Measurements from ENCODE around the gene DARS1. TPM values are rescaled to one million over a fixed set of nuclear protein-coding genes. Genes with fewer than 3 reads are reported as not detected.

DARS1 gene
- total RNA-seq, 3 donors from 2014 or later, result 29.6 to 71.1 (median 40.3) TPM

DNA sequence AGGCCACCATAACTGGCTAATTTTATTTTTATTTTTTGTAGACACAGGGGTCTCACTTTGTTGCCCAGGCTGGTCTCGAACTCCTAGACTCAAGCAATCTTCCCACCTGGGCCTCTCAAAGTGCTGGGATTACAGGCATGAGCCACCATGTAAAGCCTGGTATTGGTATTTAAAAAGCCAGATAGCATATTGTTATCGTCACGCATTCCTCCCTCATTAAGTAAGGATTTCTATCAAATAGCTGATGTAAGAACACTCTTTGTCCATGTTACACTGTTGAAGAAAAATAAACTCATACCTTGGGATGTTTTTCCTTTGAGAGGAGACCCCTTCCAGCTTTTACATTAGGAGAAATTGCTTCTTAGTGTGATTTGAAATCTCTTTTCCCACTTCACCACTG, 39.2 kb upstream of the DARS1 start:
- ATAC-seq, result no peak

DNA sequence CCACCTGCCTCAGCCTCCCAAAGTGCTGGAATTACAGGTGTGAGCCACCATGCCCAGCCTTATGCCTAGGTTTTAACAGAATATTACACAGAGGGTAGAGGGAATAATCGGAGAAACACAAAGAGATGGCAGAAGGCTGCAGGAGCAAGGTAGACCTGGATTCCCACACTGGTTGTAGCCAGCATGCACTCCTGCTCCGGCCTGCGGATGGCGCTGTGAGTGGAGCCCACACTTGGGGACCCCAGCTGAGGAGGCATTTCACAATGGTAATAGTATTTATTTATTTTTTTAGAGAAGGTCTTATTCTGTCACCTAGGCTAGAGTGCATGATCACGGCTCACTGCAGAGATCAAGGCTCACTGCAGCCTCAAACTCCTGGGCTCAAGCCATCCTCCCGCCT, 38.8 kb upstream of the DARS1 start:
- Histone ChIP-seq H3K4me3 (no peak overlapping the region), H3K36me3 (ENCODE audit: low read depth) (no peaks in the 10 kb centered on the region), H3K9me3 (no peaks in the 10 kb centered on the region), H3K4me1 (ENCODE audit: low read depth) (peaks cover 5% of the 10 kb centered on the region)
- DNase-seq (no peak), ATAC-seq (no peak)
- intact Hi-C loops (cut with DNase I, micrococcal nuclease), result no loop called here
- TF ChIP-seq, protein P1, sequence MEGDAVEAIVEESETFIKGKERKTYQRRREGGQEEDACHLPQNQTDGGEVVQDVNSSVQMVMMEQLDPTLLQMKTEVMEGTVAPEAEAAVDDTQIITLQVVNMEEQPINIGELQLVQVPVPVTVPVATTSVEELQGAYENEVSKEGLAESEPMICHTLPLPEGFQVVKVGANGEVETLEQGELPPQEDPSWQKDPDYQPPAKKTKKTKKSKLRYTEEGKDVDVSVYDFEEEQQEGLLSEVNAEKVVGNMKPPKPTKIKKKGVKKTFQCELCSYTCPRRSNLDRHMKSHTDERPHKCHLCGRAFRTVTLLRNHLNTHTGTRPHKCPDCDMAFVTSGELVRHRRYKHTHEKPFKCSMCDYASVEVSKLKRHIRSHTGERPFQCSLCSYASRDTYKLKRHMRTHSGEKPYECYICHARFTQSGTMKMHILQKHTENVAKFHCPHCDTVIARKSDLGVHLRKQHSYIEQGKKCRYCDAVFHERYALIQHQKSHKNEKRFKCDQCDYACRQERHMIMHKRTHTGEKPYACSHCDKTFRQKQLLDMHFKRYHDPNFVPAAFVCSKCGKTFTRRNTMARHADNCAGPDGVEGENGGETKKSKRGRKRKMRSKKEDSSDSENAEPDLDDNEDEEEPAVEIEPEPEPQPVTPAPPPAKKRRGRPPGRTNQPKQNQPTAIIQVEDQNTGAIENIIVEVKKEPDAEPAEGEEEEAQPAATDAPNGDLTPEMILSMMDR (IDR thresholded peaks at IDR 0.05), result no peak

More for the DNA sequence above, 39.2 kb upstream of the DARS1 start:
- no peak for DNase-seq
- Histone ChIP-seq H3K9me3 (no peaks in the 10 kb centered on the region), H3K4me1 (ENCODE audit: low read depth) (peaks cover 5% of the 10 kb centered on the region), H3K36me3 (ENCODE audit: low read depth) (no peaks in the 10 kb centered on the region), H3K4me3 (no peak overlapping the region)
- intact Hi-C loops (cut with DNase I, micrococcal nuclease), result no loop called here
- TF ChIP-seq, protein P1 (IDR thresholded peaks at IDR 0.05), result no peak

DNA sequence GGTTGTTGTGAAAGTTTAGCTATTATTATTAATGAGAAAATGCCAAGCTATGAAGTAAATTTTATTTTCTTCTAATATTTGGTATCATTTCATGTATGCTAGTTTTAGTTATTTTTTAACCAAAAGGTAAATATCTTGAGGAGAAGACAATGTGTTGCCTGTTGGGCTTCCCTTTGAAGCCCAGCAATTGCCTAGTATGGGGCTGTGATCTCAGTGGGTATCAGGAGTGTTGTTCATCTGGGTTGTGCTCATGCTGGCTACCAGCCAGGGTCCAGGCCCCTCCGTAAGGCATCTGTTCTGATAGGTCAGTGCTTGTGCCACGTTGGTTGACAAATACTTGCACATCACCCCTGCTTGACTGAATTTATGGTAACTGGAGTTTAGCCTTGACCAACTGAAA, 38.0 kb upstream of the DARS1 start:
- DNase-seq (no peak), ATAC-seq (no peak)
- H3K36me3 ChIP-seq (ENCODE audit: low read depth), result no peaks in the 10 kb centered on the region
- H3K4me3 ChIP-seq, result no peak overlapping the region
- TF ChIP-seq, protein P1 (IDR thresholded peaks at IDR 0.05), result no peak
- intact Hi-C loops (cut with DNase I, micrococcal nuclease), result no loop called here
- no peaks in the 10 kb centered on the region for H3K9me3 ChIP-seq
- H3K4me1 ChIP-seq (ENCODE audit: low read depth), result peaks cover 5% of the 10 kb centered on the region

DNA sequence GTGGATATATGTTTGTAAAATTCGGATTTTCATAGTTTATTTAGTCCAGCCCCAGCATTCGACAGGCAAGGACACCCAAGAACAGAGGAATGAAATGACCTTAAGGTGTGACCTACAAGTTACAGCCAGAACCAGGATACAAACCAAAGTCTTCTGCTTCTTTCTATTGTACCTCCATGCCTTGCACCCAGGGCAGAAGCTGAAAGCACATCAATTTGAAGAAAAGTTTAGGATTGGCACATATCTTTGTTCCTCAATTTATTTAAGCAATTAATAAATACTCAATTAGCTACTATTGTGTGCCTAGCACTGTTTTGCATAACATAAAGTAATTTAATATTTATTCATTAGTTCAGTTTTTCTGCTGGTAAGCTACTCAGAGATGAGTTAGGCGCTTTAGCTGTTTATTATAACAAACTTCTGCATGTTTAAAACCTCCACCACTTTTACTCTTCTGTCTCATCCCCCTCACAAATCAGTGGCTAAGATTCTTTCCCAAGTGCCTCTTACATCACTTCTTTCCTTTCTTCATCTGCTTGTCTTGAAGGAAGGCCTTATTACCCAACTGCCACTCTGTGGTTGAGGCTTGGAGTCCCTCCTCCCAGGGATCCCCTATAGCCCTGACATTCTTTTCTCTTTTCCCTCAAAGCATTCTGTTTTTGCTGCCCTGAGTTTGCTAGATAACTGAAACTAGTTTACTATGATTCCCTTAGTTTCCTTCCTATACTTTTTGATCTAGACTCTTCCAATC, 37.1 kb upstream of the DARS1 start:
- TF ChIP-seq, protein P1 (IDR thresholded peaks at IDR 0.05), result no peak
- no peaks in the 10 kb centered on the region for H3K36me3 ChIP-seq (ENCODE audit: low read depth)
- H3K4me3 ChIP-seq, result no peak overlapping the region
- intact Hi-C loops (cut with DNase I, micrococcal nuclease), result no loop called here
- H3K4me1 ChIP-seq (ENCODE audit: low read depth), result peaks cover 5% of the 10 kb centered on the region
- DNase-seq, result no peak
- H3K9me3 ChIP-seq, result no peaks in the 10 kb centered on the region
- ATAC-seq, result no peak

DNA sequence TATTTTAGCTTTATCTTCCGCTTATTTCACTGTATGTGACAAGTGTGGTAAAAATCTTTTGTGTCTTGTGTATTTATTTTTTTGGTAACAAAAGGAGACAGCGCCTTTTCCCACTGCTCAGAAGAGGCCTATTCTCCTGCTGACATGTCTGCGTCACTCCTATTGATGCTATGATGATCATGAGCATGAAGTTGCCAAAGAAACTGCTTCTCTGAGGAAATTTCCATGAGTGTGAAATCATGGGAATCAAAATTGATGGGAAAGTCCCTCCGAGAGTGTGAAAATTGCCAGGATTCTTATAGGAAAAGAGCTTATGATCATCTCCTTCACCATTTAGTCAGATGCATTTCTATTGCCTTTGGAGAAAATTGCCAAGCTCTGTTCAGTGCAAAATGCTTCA, 36.5 kb upstream of the DARS1 start:
- H3K36me3 ChIP-seq (ENCODE audit: low read depth), result no peaks in the 10 kb centered on the region
- intact Hi-C loops (cut with DNase I, micrococcal nuclease), result no loop called here
- DNase-seq, result no peak
- H3K4me1 ChIP-seq (ENCODE audit: low read depth), result peaks cover 5% of the 10 kb centered on the region
- ATAC-seq, result no peak
- no peaks in the 10 kb centered on the region for H3K9me3 ChIP-seq
- TF ChIP-seq, protein P1 (IDR thresholded peaks at IDR 0.05), result no peak
- no peak overlapping the region for H3K4me3 ChIP-seq
